ENCODE data around the gene FGFBP1. TPM values are rescaled to one million over a fixed set of nuclear protein-coding genes. Genes with fewer than 3 reads are reported as not detected.
A peak's percentile ranks its signal among the peaks of the same experiment; 100 is the strongest.

The FGFBP1 gene
- total and polyA plus RNA-seq, 8 donors = 0.10 to 52.1 (median 0.14) TPM; not detected in 2

DNA sequence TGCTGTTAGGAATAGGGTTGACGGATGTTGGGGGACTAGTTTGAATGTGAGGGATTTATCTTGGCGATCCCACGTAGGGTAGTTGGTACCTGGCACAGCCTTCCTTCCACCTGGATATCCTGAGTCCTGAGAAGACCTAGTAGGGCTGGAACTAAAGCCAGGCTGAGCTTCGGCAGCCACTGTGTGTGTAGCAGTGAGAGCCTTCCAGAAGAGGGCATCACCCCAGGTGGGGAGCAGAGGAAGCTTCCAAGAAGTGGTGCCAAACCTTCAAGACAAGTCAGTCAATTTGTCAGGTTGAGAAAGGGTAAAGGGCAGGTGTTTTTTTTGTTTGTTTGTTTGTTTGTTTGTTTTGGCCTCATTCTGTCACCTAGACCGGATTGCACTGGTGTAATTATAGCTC is 25.6 kb upstream of the FGFBP1 start:
- H3K27me3 ChIP-seq = peaks cover 0 to 9% of the 10 kb centered on the region in 2 donors
- TF ChIP-seq, protein P1, sequence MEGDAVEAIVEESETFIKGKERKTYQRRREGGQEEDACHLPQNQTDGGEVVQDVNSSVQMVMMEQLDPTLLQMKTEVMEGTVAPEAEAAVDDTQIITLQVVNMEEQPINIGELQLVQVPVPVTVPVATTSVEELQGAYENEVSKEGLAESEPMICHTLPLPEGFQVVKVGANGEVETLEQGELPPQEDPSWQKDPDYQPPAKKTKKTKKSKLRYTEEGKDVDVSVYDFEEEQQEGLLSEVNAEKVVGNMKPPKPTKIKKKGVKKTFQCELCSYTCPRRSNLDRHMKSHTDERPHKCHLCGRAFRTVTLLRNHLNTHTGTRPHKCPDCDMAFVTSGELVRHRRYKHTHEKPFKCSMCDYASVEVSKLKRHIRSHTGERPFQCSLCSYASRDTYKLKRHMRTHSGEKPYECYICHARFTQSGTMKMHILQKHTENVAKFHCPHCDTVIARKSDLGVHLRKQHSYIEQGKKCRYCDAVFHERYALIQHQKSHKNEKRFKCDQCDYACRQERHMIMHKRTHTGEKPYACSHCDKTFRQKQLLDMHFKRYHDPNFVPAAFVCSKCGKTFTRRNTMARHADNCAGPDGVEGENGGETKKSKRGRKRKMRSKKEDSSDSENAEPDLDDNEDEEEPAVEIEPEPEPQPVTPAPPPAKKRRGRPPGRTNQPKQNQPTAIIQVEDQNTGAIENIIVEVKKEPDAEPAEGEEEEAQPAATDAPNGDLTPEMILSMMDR (IDR thresholded peaks at IDR 0.05) = no peak
- no peaks in the 10 kb centered on the region for H3K36me3 ChIP-seq
- intact Hi-C loops (cut with DNase I) = no loop called here
- DNase-seq (no peak), ATAC-seq (no peak)
- peaks cover 0 to 17% of the 10 kb centered on the region in 2 donors for H3K4me1 ChIP-seq
- no peak overlapping the region for H3K27ac ChIP-seq
- H3K9me3 ChIP-seq = no peaks in the 10 kb centered on the region
- no peak overlapping the region for H3K4me3 ChIP-seq

DNA sequence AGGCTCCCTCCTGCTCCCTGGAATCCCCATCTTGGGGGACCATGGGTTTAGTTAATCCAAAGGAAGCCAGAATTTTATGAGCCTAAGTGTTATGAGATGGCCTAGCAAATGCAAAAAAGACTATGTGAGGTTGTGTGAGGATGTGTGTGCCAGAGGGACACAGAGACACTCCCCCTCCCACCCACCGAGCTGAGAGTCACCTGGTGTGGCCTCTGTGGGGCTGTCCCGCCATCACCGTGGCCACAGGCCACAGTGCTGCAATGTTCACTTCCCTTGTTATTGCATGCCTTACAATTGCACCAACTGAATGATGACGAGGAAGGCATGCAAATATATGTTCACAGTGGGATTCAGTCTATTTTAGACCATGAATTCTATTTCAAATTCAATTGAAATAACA is 25.0 kb upstream of the FGFBP1 start:
- TF ChIP-seq, protein P1 (IDR thresholded peaks at IDR 0.05) = no peak
- ATAC-seq (no peak), DNase-seq (no peak)
- H3K4me3 ChIP-seq = no peak overlapping the region
- H3K9me3 ChIP-seq = no peaks in the 10 kb centered on the region
- H3K36me3 ChIP-seq = no peaks in the 10 kb centered on the region
- intact Hi-C loops (cut with DNase I) = no loop called here
- H3K27ac ChIP-seq = no peak overlapping the region
- H3K27me3 ChIP-seq = peaks cover 0 to 12% of the 10 kb centered on the region in 2 donors
- H3K4me1 ChIP-seq = peaks cover 0 to 17% of the 10 kb centered on the region in 2 donors

DNA sequence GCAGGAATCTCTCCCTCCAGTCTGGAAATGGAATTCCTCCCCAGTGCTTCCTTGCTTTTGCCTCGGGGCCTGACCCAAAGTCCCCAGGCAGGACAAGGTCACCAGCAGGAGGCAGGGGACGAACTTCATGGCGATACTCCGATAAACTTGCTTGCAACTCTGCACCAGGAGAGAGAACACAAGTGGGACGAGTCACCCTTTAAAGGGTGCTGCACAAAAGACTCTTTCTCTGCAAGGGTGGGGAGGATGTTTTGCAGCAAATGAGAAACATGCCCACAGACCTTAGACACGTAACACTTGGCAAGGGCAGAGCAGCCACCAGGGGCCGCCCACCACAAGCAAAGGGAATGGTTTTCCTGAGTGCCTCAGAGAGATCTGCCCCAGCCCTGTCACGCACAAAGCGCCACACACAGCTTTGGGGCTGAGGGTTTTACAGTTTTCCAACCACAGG is 24.5 kb upstream of the FGFBP1 start, which contains the start of gene FGFBP2:
Gene FGFBP2 (minus strand): TSS at position 175 of the 451 bp plus-strand sequence. CDS start 46 bp downstream, at position 129.
- Histone ChIP-seq H3K27me3 (peaks cover 0 to 12% of the 10 kb centered on the region in 2 donors), H3K4me1 (peaks cover 0 to 17% of the 10 kb centered on the region in 2 donors), H3K9me3 (no peaks in the 10 kb centered on the region), H3K36me3 (no peaks in the 10 kb centered on the region), H3K27ac (no peak within 1 kb of the TSS), H3K4me3 (no peak within 1 kb of the TSS)
- intact Hi-C loops (cut with DNase I) = no loop called here
- DNase-seq (peak in 1 of 4 donors; percentile 32), ATAC-seq (peak; percentile 84)
- TF ChIP-seq, protein P1 (IDR thresholded peaks at IDR 0.05) = peak in 1 of 2 donors; percentile 18

DNA sequence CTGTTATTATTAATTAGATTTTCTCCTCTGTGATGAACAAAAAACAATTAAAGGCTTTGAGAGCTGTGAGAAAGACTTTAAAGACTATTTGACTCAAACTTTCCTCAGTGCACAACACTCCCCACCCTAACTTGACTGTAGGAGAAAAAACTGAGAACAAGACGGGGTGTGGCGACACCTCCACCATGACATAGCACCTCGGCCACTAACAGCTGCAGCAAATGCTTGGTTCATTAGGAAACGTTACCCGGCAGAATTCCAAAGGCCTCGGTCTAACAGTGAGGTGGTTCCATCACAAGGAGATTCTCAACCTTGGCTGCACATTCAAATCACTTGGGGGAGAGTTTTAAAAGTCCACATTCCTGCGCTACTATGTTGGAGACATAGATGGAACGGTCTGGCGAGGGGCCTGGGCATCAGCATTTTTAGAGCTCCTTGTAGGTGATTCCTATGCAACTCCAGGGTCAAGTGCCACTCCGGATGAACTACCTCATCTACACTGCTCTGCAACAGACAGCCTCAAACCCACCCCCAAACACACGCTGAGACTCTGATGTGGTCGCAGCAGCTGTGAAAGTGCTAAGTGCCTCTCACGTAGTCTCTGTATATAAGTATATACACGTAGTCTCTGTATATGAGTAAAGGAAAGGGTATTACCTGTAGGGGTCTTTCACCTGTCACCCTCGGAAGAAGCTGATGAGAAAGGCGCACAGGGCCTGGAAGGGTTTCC is 23.4 kb upstream of the FGFBP1 start:
- TF ChIP-seq, protein P1 (IDR thresholded peaks at IDR 0.05) = no peak
- H3K4me3 ChIP-seq = no peak overlapping the region

DNA sequence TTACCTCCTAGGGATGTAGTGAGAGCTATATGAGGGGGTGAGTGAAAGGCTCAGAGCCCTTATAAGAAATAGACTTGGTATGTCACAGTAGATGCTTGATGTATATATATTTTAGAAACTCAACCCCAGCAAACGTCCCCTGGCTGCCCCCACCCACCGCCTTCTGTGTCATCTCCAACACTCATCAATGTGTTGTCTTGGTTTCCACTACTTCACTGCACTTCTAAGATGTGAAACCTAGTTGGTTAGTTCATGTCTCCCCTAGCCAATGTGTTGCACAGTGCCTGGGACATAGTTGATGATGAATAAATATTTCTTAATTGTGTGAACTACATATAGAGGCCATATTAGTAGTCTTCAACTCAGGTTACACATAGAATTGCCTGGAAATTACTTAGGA is 20.0 kb upstream of the FGFBP1 start:
- Histone ChIP-seq H3K36me3 (no peaks in the 10 kb centered on the region), H3K4me1 (peaks cover 0 to 19% of the 10 kb centered on the region in 2 donors), H3K9me3 (no peaks in the 10 kb centered on the region), H3K27me3 (peaks cover 0 to 12% of the 10 kb centered on the region in 2 donors), H3K27ac (no peak overlapping the region), H3K4me3 (no peak overlapping the region)
- TF ChIP-seq, protein P1 (IDR thresholded peaks at IDR 0.05) = no peak
- DNase-seq (no peak), ATAC-seq (no peak)
- intact Hi-C loops (cut with DNase I) = loop anchor here in 1 of 2 donors (5.0 kb wide), 1 partner anchor 76 kb away; no protein-coding TSS in a partner anchor

More for the DNA sequence above, 23.4 kb upstream of the FGFBP1 start:
- Histone ChIP-seq H3K27me3 (peaks cover 0 to 12% of the 10 kb centered on the region in 2 donors), H3K4me1 (peaks cover 0 to 17% of the 10 kb centered on the region in 2 donors), H3K36me3 (no peaks in the 10 kb centered on the region), H3K9me3 (no peaks in the 10 kb centered on the region), H3K27ac (no peak overlapping the region)
- no peak for DNase-seq
- intact Hi-C loops (cut with DNase I) = no loop called here
- ATAC-seq = no peak

Measured in left lung (tissue), 10 donors.